Right renal pelvis (tissue), 4 donors: ENCODE results near the gene TYSND1. TPM values are rescaled to one million over a fixed set of nuclear protein-coding genes. Genes with fewer than 3 reads are reported as not detected.
"Not testable (repeated sequence)": the region's sequence is repeated elsewhere in the genome, so short reads cannot be mapped to it uniquely, and the experiment has no call there.

Source experiments
- DNase-seq, 4 donors: peaks; one replicate each; pipeline ENCODE4 v3.0.0-alpha.2; 2013; ENCODE audit warnings: low read depth in 4 of 4, low spot score in 3 of 4, missing footprints in 1 of 4
- polyA plus RNA-seq, 4 donors: library from polyadenylated mRNA; unstranded; fragments of 120-200 nt; gene quantifications; one replicate each; pipeline ENCODE4 v1.2.1, GENCODE V29; 2013; ENCODE audit not compliant: insufficient read length in 4 of 4

The TYSND1 gene, protein sequence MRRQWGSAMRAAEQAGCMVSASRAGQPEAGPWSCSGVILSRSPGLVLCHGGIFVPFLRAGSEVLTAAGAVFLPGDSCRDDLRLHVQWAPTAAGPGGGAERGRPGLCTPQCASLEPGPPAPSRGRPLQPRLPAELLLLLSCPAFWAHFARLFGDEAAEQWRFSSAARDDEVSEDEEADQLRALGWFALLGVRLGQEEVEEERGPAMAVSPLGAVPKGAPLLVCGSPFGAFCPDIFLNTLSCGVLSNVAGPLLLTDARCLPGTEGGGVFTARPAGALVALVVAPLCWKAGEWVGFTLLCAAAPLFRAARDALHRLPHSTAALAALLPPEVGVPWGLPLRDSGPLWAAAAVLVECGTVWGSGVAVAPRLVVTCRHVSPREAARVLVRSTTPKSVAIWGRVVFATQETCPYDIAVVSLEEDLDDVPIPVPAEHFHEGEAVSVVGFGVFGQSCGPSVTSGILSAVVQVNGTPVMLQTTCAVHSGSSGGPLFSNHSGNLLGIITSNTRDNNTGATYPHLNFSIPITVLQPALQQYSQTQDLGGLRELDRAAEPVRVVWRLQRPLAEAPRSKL
- 10 to 100 TPM; 10.8 to 13.9 (median 11.5) TPM for polyA plus RNA-seq

DNA sequence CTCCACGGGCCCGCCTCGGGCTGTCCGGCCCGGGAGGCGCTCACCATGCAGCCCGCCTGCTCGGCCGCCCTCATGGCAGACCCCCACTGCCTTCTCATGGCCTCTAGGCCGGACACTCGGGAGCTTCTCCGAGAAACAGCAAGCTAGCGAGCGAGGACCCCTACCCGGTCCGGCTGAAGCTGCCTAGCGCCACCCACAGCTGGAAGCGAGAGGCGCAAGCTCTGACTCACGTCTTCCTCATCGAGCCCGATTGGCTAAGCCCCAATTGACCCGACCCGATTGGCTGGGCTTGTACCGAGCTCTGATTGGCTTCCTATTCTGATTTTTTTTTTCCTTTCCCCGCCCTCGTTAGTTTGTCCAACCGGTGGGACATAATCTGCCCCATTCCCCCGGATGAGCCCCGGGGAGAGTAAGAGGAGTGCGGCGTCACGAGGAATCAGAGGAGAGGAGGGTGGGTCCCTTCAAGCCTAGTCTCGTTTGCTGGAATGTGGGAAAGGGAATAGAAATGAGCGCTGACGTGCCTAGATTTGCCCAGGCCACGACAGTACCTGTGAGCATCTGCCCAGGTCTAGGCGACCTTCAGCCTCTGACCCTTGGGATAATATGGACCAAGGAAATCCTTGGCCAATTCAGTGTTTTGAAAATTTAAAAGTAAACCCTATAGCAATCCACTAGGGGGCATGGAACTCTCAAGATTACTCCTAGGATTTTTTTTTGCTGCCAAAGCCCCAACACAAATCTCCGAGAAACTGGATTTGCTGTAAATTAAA is at the start of gene TYSND1:
Gene TYSND1 (minus strand): TSS at position 212 of the 770 bp plus-strand sequence. CDS start 114 bp downstream, at position 98.
- DNase-seq, result peak; percentile 95 to 98 (median 97)

- DNase-seq, result no peak
Observed at GRCh38 chr10:70193391-70193844, 46.9 kb upstream of the TYSND1 start.

GRCh38 chr10:70192326-70192968 is 45.9 kb upstream of the TYSND1 start:
- no peak for DNase-seq

GRCh38 chr10:70191972-70192305 is 45.4 kb upstream of the TYSND1 start:
- DNase-seq, result no peak

GRCh38 chr10:70191161-70191971 is 44.9 kb upstream of the TYSND1 start:
- DNase-seq, result no peak

DNA sequence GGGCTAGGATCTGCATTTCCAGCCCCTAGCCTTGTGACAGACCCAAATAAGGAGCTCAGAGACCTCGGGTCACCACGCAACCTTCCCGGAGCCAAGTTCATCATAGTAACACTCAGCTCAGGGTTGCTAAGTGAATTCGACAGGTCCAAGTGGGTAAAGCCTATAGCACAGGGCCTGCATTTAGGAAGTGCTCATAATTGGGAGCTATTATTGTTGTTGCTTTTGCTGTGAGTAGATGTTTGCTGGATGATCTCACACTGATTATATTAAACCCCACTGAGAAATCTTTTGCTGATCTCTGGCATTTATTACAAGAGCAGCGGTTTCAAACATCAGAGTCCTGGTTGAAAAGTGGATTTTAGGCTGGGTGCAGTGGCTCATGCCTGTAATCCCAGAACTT is 44.1 kb upstream of the TYSND1 start:
- no peak for DNase-seq

DNA sequence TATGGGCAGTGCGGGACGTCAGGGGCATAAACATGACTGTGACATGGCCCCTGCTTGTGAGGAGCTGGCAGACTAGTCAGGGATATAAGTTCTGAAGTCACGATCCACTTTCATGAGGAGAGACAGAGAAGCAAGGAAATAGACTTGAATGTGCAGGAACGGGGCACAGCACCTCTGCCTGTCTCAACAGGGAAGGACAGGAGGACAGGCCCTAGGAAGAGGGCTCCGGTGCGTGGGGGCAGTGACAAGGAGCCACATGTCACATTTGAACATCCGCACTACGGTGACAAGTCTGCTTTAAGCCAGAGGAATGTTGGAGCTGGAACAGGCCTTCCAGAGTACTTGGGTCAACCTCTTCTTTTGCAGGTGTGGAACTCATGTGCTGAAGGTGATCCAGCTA is 43.6 kb upstream of the TYSND1 start:
- no peak for DNase-seq

DNA sequence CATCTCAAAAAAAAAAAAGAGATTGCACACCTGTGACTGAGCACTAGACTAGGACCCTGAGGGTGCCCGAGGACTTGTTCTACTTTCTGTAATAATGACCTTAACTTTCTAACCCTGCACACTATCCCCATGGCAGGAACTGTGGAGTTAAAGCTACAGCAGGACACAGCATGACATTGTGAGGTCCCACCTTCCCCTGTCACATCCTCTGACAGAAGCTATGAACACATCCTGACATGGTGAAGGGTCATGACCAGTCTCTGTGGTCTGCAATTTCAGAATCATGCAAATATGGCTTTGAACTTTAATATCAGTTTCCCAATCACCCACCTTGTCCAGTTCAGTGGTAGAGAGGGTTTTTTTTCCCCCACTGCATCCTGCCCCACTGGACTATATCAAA is 42.3 kb upstream of the TYSND1 start:
- no peak for DNase-seq

DNA sequence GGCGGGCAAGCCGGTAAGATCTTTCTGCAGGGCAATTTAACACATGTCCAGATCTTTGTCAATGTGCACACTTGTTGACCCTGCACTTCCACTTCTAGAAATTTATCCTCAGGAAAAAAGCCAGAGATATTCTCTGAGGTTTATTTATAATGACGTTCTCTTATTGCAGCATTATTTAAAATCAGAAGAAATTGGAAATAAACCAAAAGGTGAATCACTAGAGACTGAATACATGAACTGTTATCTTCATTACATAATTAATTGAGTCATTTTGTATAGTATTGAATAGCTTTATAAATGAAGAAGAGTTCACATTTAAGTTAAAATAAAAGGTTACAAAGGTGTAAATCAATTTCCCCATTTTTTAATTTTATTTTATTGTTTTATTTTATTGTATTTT is 40.1 kb upstream of the TYSND1 start:
- no peak for DNase-seq

GRCh38 chr10:70186090-70186489 is 39.6 kb upstream of the TYSND1 start:
- DNase-seq, result no peak

DNA sequence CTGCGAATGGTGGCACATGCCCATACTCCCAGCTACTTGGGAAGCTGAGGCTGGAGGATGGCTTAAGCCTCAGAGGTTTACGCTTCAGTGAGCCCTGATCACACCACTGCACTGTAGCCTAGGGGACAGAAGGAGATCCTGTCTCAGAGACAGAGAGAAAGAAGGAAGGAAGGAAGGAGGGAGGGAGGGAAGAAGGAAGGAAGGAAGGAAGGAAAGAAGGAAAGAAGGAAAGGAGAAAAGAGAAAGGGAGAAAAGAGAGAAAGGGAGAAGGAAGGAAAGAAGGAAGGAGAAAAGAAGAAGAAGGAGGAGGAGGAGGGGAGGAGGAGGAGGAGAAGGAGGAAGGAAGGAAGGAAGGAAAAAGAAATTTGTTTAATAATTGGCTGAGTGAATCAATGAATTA is 36.8 kb upstream of the TYSND1 start:
- no peak for DNase-seq

DNA sequence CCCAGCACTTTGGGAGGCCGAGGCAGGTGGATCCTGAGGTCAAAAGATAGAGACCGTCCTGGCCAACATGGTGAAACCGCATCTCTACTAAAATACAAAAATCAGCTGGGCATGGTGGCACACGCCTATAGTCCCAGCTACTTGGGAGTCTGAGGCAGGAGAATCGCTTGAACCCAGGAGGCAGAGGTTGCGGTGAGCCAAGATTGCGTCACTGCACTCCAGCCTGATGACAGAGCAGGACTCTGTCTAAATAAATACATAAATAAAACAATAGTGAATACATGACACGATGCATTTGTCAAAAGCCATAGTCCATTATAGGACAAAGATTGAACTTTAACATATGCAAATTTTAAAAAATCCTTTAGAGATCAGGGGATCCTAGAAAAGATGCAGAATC is 32.7 kb upstream of the TYSND1 start:
- not testable (repeated sequence) for DNase-seq

GRCh38 chr10:70178139-70178725 is 31.7 kb upstream of the TYSND1 start:
- DNase-seq, result no peak

DNA sequence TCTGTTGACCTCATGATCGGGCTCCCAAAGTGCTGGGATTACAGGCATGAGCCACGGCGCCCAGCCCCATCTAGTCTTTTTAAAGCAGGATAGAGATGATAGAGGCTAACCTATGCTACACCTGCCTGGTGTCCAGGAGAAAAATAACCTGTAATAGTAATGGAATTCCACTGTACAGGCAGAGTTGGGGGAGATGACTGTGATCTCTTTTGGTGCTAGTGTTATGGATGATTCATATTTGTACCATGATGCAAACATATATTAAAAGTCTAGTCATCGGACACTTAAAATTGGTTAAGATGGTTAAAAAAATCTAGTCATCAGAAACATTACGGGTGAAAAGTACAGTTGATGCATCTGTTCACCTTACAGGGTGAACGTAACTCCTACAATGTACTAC is 29.9 kb upstream of the TYSND1 start:
- DNase-seq, result no peak

DNA sequence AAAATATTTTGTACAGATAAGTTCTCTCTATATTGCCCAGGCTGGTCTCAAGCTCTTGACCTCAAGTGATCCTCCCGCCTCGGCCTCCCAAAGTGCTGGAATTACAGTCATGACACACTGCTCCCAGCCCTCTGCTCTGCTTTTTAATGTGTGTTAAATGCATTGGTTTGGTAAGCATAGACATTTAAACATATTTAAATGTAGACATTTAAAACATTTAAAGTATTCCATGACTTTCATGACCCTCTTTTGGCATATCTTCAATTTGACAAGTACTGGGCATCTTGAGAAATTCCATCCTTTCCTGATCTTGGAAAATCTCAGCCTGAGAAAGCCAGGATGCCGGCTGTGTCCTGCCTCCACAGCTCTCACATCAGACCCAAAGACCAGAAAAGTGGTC is 29.0 kb upstream of the TYSND1 start:
- DNase-seq, result no peak

DNA sequence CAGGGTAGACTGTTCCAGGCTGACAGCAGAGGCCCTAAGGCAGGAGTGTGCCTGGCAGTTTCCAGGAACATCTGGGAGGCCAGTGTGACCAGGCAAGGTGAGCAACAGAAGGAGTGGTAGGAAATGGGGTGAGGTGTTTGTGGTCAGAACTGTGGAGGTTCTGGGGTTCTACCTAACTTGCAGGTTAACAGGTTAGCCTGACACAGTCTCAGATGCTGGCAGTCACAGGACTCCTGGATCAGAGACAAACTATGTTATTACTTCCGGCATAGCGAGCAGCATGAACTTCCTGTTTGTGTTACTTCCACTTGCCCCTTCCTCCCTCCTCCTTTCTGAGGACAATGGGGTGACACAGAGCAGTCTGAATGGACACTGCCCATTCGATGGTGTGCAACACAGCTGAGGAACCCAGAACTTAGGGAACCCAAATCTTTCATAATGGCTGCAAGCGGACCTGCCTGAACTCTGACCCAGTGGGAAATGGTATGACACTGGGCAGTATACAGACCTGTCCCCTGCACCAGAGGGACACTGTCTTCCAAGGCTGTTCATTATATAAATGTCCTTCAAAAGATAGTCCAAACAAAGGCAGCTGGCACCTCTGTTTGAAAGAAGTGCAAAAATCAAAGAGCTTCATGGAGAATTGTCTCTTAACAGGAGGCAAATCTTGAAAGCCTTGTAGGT is 27.7 kb upstream of the TYSND1 start:
- no peak for DNase-seq

DNA sequence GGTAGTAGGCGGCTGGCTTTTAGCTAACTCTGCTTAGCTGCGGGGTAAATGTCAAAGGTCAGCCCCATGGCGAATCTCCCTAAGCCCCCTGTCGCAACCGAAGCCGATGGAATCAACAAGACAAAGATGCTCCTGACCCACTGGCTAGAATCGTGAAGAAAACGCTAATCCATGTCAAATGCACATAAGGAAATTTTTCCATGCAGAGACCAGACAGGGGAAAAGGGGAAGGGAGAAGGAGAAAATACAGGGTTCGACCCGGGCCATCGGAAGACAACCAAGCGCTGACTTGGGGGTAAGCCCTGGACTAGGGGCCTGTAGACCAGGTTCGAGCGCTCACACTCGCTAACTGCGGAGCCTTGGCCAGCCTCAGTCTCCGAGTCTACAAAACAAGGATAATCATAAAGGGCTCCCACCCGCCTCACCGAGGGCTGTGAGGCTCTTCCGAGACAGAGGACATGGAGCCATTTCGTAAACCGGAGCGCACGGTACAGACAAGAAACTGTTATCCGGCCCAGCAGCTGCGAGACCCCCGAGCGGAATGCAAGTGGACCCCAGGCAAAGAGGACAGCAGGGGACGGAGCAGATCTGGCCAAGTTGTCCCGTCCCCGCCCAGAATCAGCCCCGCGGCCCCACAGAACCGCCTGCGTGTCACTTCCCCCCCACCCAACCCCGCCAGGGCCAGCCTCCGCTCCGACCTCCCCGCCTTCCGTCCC is 23.3 kb upstream of the TYSND1 start:
- peak in 1 of 4 donors; percentile 44 for DNase-seq

DNA sequence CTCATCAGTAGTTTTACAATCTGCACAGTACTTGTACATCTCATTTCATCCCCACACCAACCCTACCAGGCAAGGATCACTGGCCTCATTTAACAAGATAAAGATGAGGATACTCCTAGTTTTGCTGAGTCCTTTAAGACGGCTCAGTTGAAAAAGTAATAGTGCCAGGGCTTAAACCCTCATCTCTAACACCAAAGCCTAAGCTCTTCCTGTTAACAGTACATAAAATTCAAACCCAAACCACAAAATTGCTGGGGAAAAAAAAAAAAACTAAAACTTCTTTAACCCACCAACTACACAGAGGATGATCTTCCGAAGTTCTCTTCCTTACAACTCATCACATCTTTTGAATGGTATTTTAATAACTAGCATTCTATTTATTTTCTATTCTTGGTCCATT is 22.5 kb upstream of the TYSND1 start:
- no peak for DNase-seq

DNA sequence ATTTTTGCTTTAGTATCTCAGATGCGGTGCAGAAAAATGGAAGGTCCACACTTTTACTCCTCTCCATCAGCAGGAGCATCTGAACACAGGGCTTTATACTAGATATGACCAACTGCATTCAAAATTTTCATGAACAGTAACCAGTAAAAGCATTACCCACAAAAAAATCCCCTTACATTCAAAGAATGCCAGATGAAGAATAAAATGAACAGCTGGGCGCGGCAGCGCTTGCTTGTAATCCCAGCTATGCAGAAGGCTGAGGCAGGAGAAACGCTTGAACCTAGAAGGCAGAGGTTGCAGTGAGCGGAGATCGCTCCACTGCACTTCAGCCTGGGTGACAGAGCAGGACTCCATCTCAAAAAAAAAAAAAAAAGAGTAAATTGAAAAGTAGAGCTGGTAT is 20.7 kb upstream of the TYSND1 start:
- DNase-seq, result no peak
